ENCODE data around the gene PIK3CD. TPM values are rescaled to one million over a fixed set of nuclear protein-coding genes. Genes with fewer than 3 reads are reported as not detected.

PIK3CD gene
- total RNA-seq, 1 donor = 3.0 TPM

- no peak for TF ChIP-seq CTCF (IDR thresholded peaks at IDR 0.05; ENCODE audit: insufficient read depth, low read length)
- peak overlapping the region; percentile 65 for H3K4me3 ChIP-seq (ENCODE audit: low read depth, low read length)
These were observed 37.1 kb downstream of the PIK3CD start for GRCh38 chr1:9688599-9688998.

GRCh38 chr1:9689011-9689706 lies 37.6 kb downstream of the PIK3CD start:
- DNase-seq (ENCODE audit: low read depth) = peak; percentile 58
- H3K4me3 ChIP-seq (ENCODE audit: low read depth, low read length) = peak overlapping the region; percentile 69
- no peak for TF ChIP-seq CTCF (IDR thresholded peaks at IDR 0.05; ENCODE audit: insufficient read depth, low read length)

More at GRCh38 chr1:9688599-9688998, 37.1 kb downstream of the PIK3CD start:
- DNase-seq (ENCODE audit: low read depth) = no peak

- DNase-seq (ENCODE audit: low read depth) = no peak
These were observed 38.4 kb downstream of the PIK3CD start for GRCh38 chr1:9689971-9690381.

GRCh38 chr1:9690440-9691107 lies 39.0 kb downstream of the PIK3CD start:
- no peak for TF ChIP-seq CTCF (IDR thresholded peaks at IDR 0.05; ENCODE audit: insufficient read depth, low read length)
- H3K4me3 ChIP-seq (ENCODE audit: low read depth, low read length) = peak overlapping the region; percentile 69
- no peak for DNase-seq (ENCODE audit: low read depth)

More at GRCh38 chr1:9689971-9690381, 38.4 kb downstream of the PIK3CD start:
- H3K4me3 ChIP-seq (ENCODE audit: low read depth, low read length) = peak overlapping the region; percentile 69
- peak; percentile 11 for TF ChIP-seq CTCF (IDR thresholded peaks at IDR 0.05; ENCODE audit: insufficient read depth, low read length)

GRCh38 chr1:9691108-9691445 lies 39.5 kb downstream of the PIK3CD start:
- no peak for DNase-seq (ENCODE audit: low read depth)
- no peak overlapping the region for H3K4me3 ChIP-seq (ENCODE audit: low read depth, low read length)
- TF ChIP-seq CTCF (IDR thresholded peaks at IDR 0.05; ENCODE audit: insufficient read depth, low read length) = no peak

DNA sequence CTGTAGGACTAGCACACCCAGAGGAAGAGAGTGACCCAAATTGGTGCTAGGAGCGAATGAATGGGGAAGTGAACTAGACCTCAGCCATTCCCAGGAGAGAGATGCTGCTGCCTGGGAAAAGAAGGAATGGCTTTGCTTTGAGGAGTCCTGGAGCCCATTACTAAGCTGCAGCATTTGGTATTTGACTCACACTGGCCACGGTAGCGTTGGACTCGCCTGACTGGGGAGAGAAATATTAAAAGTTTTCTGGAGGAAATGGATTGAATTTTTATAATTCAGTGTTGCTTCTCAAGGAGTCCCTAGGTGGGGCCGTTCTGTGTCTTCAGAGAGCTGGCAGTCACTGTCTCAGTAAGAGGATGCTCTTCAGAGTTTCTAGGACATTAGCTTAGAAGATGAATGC lies 40.2 kb downstream of the PIK3CD start:
- DNase-seq (ENCODE audit: low read depth) = no peak
- no peak overlapping the region for H3K4me3 ChIP-seq (ENCODE audit: low read depth, low read length)
- TF ChIP-seq CTCF (IDR thresholded peaks at IDR 0.05; ENCODE audit: insufficient read depth, low read length) = no peak
